H9 (cell line): ENCODE data around the gene TAGLN. TPM values are rescaled to one million over a fixed set of nuclear protein-coding genes. Genes with fewer than 3 reads are reported as not detected.

ENCODE experiments used
- DNase-seq: peaks from one replicate; pipeline ENCODE4 v3.0.0-alpha.2; 2017
- H2AFZ ChIP-seq: one replicate; pipeline ENCODE4 v1.6.1; 2013; ENCODE audit warnings: mild to moderate bottlenecking, low read length, control low read depth, moderate library complexity
- H2AK5ac ChIP-seq: 2 replicates; pipeline ENCODE4 v1.6.1; 2013; ENCODE audit warnings: low read length, control low read depth, mixed read lengths; ENCODE audit not compliant: insufficient read length
- H2BK120ac ChIP-seq: one replicate; pipeline ENCODE4 v1.6.1; 2013; ENCODE audit warnings: low read depth, mild to moderate bottlenecking, low read length, control low read depth, inconsistent platforms; ENCODE audit not compliant: poor library complexity, severe bottlenecking
- H2BK12ac ChIP-seq: 2 replicates; pipeline ENCODE4 v1.6.1; 2013; ENCODE audit warnings: low read length, control low read depth, mixed read lengths, low read depth; ENCODE audit not compliant: insufficient read length
- H2BK15ac ChIP-seq: 2 replicates; pipeline ENCODE4 v1.6.1; 2013; ENCODE audit warnings: low read depth, low read length, control low read depth
- H2BK20ac ChIP-seq: one replicate; pipeline ENCODE4 v1.6.1; 2013; ENCODE audit warnings: low read depth, mild to moderate bottlenecking, low read length, control low read depth, inconsistent platforms; ENCODE audit not compliant: poor library complexity, severe bottlenecking
- H2BK5ac ChIP-seq: 2 replicates; pipeline ENCODE4 v1.6.1; 2013; ENCODE audit warnings: low read length, control low read depth, mixed read lengths; ENCODE audit not compliant: insufficient read length
- H3K14ac ChIP-seq: 2 replicates; pipeline ENCODE4 v1.6.1; 2013; ENCODE audit warnings: low read length, control low read depth; ENCODE audit not compliant: insufficient read depth
- H3K18ac ChIP-seq: 2 replicates; pipeline ENCODE4 v1.6.1; 2013; ENCODE audit warnings: low read depth, mild to moderate bottlenecking, mixed read lengths, low read length, control low read depth; ENCODE audit not compliant: insufficient read length
- H3K23ac ChIP-seq: 2 replicates; pipeline ENCODE4 v1.6.1; 2013; ENCODE audit warnings: low read length, control low read depth, mixed read lengths, low read depth; ENCODE audit not compliant: insufficient read length
- H3K23me2 ChIP-seq: 2 replicates; pipeline ENCODE4 v1.6.1; 2013; ENCODE audit warnings: low read depth, mild to moderate bottlenecking, mixed read lengths, low read length, control low read depth; ENCODE audit not compliant: insufficient read length, poor library complexity, severe bottlenecking
- H3K27ac ChIP-seq: 2 replicates; pipeline ENCODE4 v1.5.1; 2013; ENCODE audit warnings: low read length, control low read depth, mixed read lengths, low read depth; ENCODE audit not compliant: insufficient read length
- H3K27me3 ChIP-seq: 2 replicates; pipeline ENCODE4 v1.6.1; 2013; ENCODE audit warnings: low read length, control low read depth, inconsistent platforms; ENCODE audit not compliant: insufficient read depth
- H3K4ac ChIP-seq: 2 replicates; pipeline ENCODE4 v1.6.1; 2013; ENCODE audit warnings: low read depth, mild to moderate bottlenecking, control low read depth, inconsistent platforms, low read length, moderate library complexity
- H3K4me1 ChIP-seq: 2 replicates; pipeline ENCODE4 v1.6.1; 2013; ENCODE audit warnings: low read length, control low read depth, inconsistent platforms; ENCODE audit not compliant: insufficient read depth
- H3K4me2 ChIP-seq: 2 replicates; pipeline ENCODE4 v1.6.1; 2013; ENCODE audit warnings: low read length, control low read depth, mixed read lengths; ENCODE audit not compliant: insufficient read length, insufficient read depth
- H3K56ac ChIP-seq: 2 replicates; pipeline ENCODE4 v1.6.1; 2013; ENCODE audit warnings: low read depth, mild to moderate bottlenecking, mixed read lengths, low read length, control low read depth; ENCODE audit not compliant: insufficient read length
- H3K79me1 ChIP-seq: 2 replicates; pipeline ENCODE4 v1.6.1; 2013; ENCODE audit warnings: low read depth, mild to moderate bottlenecking, moderate library complexity, low read length, control low read depth, inconsistent platforms; ENCODE audit not compliant: insufficient read depth, poor library complexity, severe bottlenecking
- H3K79me2 ChIP-seq: 2 replicates; pipeline ENCODE4 v1.6.1; 2013; ENCODE audit warnings: low read length, control low read depth, inconsistent platforms; ENCODE audit not compliant: insufficient read depth
- H3K9ac ChIP-seq: 2 replicates; pipeline ENCODE4 v1.6.1; 2013; ENCODE audit warnings: low read length, control low read depth, mixed read lengths; ENCODE audit not compliant: insufficient read length; ENCODE audit errors: extremely low read depth
- H3K9me3 ChIP-seq: one replicate; pipeline ENCODE4 v1.6.1; 2013; ENCODE audit warnings: low read depth, low read length, inconsistent platforms; ENCODE audit not compliant: control insufficient read depth
- H3T11ph ChIP-seq: one replicate; pipeline ENCODE4 v1.6.1; 2013; ENCODE audit warnings: mild to moderate bottlenecking, low read length, control low read depth, inconsistent platforms
- H4K20me1 ChIP-seq: one replicate; pipeline ENCODE4 v1.6.1; 2013; ENCODE audit not compliant: control insufficient read depth, insufficient read length, insufficient read depth
- H4K5ac ChIP-seq: 2 replicates; pipeline ENCODE4 v1.6.1; 2013; ENCODE audit warnings: low read depth, mild to moderate bottlenecking, mixed read lengths, low read length, control low read depth; ENCODE audit not compliant: insufficient read length
- H4K8ac ChIP-seq: replicated peaks from 2 replicates; pipeline ENCODE4 v1.6.1; 2013; ENCODE audit warnings: low read length, control low read depth, mixed read lengths, low read depth; ENCODE audit not compliant: insufficient read length
- H4K91ac ChIP-seq: 2 replicates; pipeline ENCODE4 v1.6.1; 2013; ENCODE audit warnings: low read depth, mild to moderate bottlenecking, moderate library complexity, mixed read lengths, low read length, control low read depth; ENCODE audit not compliant: insufficient read length
- H3K27ac Mint-ChIP-seq, 3 experiments: 2 replicates in 2 of 3; 3 replicates in 1 of 3; pipeline ENCODE4 v1.8.0; 2020 to 2021; ENCODE audit warnings: mixed read lengths in 3 of 3, mild to moderate bottlenecking in 1 of 3, moderate library complexity in 1 of 3
- H3K27me3 Mint-ChIP-seq: 2 replicates; pipeline ENCODE4 v1.8.0; 2021; ENCODE audit warnings: low read depth, mild to moderate bottlenecking, moderate library complexity, mixed read lengths
- H3K36me3 Mint-ChIP-seq, 3 experiments: 2 replicates in 2 of 3; 3 replicates in 1 of 3; pipeline ENCODE4 v1.8.0; 2020 to 2021; ENCODE audit warnings: low read depth in 3 of 3, mixed read lengths in 3 of 3; ENCODE audit not compliant: insufficient read depth in 1 of 3
- H3K4me1 Mint-ChIP-seq, 2 experiments: 2 replicates each; pipeline ENCODE4 v1.8.0; 2020; ENCODE audit warnings: mixed read lengths in 2 of 2
- H3K4me3 Mint-ChIP-seq, 2 experiments: 2 replicates in 1 of 2; 3 replicates in 1 of 2; pipeline ENCODE4 v1.8.0; 2020 to 2021; ENCODE audit warnings: mild to moderate bottlenecking in 2 of 2, mixed read lengths in 2 of 2, moderate library complexity in 1 of 2
- H3K9me3 Mint-ChIP-seq, 2 experiments: 2 replicates in 1 of 2; 3 replicates in 1 of 2; pipeline ENCODE4 v1.8.0; 2020; ENCODE audit warnings: mild to moderate bottlenecking in 2 of 2, mixed read lengths in 2 of 2, moderate library complexity in 1 of 2
- whole genome bisulfite sequencing: extraction: QIAGEN DNeasy Blood & Tissue Kit; methylation state at CpG from one replicate; pipeline ENCODE4 v1.1.7; 2013; ENCODE audit warnings: missing lambda C conversion rate, low lambda C conversion rate, mixed read lengths; ENCODE audit not compliant: insufficient read length; ENCODE audit errors: extremely low coverage; 5-methylcytosine and 5-hydroxymethylcytosine counted together
- total RNA-seq: library from RNA; stranded (reverse); gene quantifications from 2 replicates; pipeline ENCODE4 v1.2.1, GENCODE V29; 2021
- TF ChIP-seq, protein P1 (sequence below): fragments of 200-600 bp; sonication (generic); conservative IDR thresholded peaks from 3 replicates; pipeline ENCODE4 v1.8.0; 2021; ENCODE audit warnings: antibody characterized with exemption, mild to moderate bottlenecking

The TAGLN gene
- total RNA-seq, 1 experiment from 2014 or later, result 176 TPM

DNA sequence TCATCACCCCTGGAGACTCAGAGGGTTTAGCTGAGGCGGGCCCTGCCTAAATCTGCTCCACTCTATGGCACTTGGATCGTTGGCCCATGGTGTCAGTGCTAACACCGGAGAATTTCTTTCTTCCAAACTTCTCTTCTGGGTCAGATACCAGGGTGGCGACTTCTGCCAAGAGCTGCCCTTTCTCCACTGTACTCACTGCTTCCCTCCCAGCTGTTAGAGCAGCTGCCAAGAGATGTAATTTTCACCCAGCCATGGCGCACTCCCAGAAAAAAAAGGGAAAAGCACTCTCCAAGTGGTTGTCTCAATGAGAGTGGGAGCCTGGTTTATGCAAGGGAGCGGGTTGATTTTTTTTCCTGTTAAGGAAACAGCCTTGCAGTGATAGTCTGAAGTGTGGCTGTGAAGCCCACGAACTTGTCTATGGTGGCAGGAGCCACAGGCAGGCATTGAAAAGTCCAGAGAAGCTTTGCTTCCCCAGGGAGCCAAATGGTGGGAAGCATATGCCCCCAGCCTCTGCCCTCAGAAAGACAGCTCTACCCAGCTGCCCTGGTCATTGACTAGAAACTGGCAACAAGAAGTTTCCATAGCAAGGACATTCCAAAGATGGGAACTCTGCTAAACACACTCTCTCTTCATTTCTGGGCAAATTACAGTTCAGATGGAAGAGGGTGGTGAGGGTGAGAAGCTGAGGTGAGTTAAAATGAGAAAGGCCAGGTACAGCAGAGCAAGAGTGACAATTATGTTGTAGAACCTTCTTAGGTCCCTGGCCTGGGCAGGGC is 22.0 kb downstream of the TAGLN start:
- no peak overlapping the region for H2AFZ ChIP-seq
- TF ChIP-seq, protein P1, sequence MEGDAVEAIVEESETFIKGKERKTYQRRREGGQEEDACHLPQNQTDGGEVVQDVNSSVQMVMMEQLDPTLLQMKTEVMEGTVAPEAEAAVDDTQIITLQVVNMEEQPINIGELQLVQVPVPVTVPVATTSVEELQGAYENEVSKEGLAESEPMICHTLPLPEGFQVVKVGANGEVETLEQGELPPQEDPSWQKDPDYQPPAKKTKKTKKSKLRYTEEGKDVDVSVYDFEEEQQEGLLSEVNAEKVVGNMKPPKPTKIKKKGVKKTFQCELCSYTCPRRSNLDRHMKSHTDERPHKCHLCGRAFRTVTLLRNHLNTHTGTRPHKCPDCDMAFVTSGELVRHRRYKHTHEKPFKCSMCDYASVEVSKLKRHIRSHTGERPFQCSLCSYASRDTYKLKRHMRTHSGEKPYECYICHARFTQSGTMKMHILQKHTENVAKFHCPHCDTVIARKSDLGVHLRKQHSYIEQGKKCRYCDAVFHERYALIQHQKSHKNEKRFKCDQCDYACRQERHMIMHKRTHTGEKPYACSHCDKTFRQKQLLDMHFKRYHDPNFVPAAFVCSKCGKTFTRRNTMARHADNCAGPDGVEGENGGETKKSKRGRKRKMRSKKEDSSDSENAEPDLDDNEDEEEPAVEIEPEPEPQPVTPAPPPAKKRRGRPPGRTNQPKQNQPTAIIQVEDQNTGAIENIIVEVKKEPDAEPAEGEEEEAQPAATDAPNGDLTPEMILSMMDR, result no peak
- H3K36me3 Mint-ChIP-seq, result peaks cover 7 to 73% (median 35%) of the 10 kb centered on the region in 3 experiments

More for the DNA sequence above, 22.0 kb downstream of the TAGLN start:
- no CpG with 5 or more reads among the region's 7 CpGs for WGBS
- H4K20me1 ChIP-seq, result no peaks in the 10 kb centered on the region
- H3K27me3 ChIP-seq, result no peaks in the 10 kb centered on the region
- no peak overlapping the region for H3K4ac ChIP-seq
- no peaks in the 10 kb centered on the region for H3K4me1 ChIP-seq
- no peak overlapping the region for H4K5ac ChIP-seq
- no peak overlapping the region for H3K23ac ChIP-seq
- no peak overlapping the region for H2BK120ac ChIP-seq
- no peak overlapping the region for H2BK5ac ChIP-seq
- Mint-ChIP-seq H3K4me3 (no peak overlapping the region), H3K4me1 (peaks cover 3 to 6% of the 10 kb centered on the region in 2 experiments), H3K27me3 (no peaks in the 10 kb centered on the region), H3K9me3 (no peaks in the 10 kb centered on the region), H3K27ac (peak overlapping the region in 1 of 3 experiments; percentile 26; a peak in 1 of 7 replicates)
- H2BK20ac ChIP-seq, result no peak overlapping the region
- DNase-seq, result no peak
- no peak overlapping the region for H3K14ac ChIP-seq
- no peak overlapping the region for H2BK12ac ChIP-seq
- no peak overlapping the region for H3T11ph ChIP-seq
- H2BK15ac ChIP-seq, result no peak overlapping the region
- H3K56ac ChIP-seq, result no peak overlapping the region
- H3K23me2 ChIP-seq, result no peaks in the 10 kb centered on the region
- no peak overlapping the region for H3K9ac ChIP-seq
- no peaks in the 10 kb centered on the region for H3K9me3 ChIP-seq
- H4K91ac ChIP-seq, result no peak overlapping the region
- H4K8ac ChIP-seq, result no peak overlapping the region
- no peak overlapping the region for H3K27ac ChIP-seq
- H3K79me2 ChIP-seq, result no peaks in the 10 kb centered on the region
- no peak overlapping the region for H2AK5ac ChIP-seq
- no peak overlapping the region for H3K4me2 ChIP-seq
- H3K79me1 ChIP-seq, result no peaks in the 10 kb centered on the region
- no peak overlapping the region for H3K18ac ChIP-seq
